Measurements from ENCODE around the gene PPP2R5C.
"Not testable (repeated sequence)": the region's sequence is repeated elsewhere in the genome, so short reads cannot be mapped to it uniquely, and the experiment has no call there.

DNA sequence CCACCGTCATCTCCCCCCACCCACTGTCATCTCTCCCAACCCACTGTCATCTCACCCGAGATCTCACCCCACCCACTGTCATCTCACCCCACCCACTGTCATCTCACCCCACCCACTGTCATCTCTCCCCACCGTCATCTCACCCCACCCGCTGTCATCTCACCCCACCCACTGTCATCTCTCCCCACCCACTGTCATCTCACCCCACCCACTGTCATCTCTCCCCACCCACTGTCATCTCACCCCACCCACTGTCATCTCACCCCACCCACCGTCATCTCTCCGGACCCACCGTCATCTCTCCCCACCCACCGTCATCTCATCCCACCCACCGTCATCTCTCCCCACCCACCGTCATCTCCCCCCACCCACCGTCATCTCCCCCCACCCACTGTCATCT, 48.4 kb upstream of the PPP2R5C start:
- TF ChIP-seq, protein P1, sequence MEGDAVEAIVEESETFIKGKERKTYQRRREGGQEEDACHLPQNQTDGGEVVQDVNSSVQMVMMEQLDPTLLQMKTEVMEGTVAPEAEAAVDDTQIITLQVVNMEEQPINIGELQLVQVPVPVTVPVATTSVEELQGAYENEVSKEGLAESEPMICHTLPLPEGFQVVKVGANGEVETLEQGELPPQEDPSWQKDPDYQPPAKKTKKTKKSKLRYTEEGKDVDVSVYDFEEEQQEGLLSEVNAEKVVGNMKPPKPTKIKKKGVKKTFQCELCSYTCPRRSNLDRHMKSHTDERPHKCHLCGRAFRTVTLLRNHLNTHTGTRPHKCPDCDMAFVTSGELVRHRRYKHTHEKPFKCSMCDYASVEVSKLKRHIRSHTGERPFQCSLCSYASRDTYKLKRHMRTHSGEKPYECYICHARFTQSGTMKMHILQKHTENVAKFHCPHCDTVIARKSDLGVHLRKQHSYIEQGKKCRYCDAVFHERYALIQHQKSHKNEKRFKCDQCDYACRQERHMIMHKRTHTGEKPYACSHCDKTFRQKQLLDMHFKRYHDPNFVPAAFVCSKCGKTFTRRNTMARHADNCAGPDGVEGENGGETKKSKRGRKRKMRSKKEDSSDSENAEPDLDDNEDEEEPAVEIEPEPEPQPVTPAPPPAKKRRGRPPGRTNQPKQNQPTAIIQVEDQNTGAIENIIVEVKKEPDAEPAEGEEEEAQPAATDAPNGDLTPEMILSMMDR (conservative IDR thresholded peaks at IDR 0.05; ENCODE audit: low read depth, low read length): not testable (repeated sequence)
- not testable (repeated sequence) for TF ChIP-seq EZH2 (IDR thresholded peaks at IDR 0.05; ENCODE audit: low read length, unreplicated experiment)
